ENCODE results near the gene WLS.

The WLS gene

DNA sequence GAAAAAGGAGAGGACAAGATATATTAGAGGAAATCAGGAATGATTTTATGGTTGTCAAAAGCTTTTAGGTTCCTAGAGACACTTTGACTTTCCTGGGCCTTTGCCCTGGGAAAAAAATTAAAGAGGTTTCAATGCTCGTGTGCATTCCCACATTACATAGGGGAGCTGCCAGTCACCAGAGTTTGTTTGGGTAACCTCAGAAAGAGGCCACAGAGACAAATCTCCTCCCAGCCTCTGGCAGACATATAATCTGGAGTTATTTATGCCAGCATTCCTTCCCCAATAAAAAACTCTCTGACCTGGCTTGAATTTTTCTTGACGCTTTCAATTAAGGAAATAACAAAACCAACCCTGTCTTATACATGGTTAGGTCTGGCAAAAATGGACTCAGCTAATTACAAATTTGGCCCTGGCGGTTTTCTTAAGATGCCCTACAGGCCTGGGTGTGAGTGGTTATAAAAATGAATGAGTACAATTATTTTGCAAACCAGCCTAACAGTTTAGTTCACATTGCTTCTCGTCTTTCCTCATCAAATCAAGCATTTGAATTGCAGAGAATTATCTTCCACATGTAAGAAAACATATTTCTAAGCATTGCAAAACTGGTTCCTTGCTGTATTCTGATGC is 63.7 kb downstream of the WLS start:
- Histone ChIP-seq H4K20me1 (ENCODE audit: low read depth, low read length) (no peaks in the 10 kb centered on the region), H3K79me2 (ENCODE audit: insufficient read depth, low read length) (no peaks in the 10 kb centered on the region), H3K9me2 (replicated peaks; ENCODE audit: insufficient read depth, low read length) (no peaks in the 10 kb centered on the region), H3K4me3 (ENCODE audit: insufficient read depth, low read length, poor library complexity, severe bottlenecking) (no peak overlapping the region), H2AFZ (ENCODE audit: low read depth, low read length, severe bottlenecking) (no peak overlapping the region), H3K9me3 (ENCODE audit: insufficient read depth, low read length) (no peaks in the 10 kb centered on the region), H3F3A (ENCODE audit: insufficient read depth) (no peaks in the 10 kb centered on the region), H3K4me2 (ENCODE audit: low read depth, low read length, poor library complexity, severe bottlenecking) (no peak overlapping the region), H3K9ac (ENCODE audit: low read length) (no peak overlapping the region), H3K27me3 (ENCODE audit: low read length) (no peaks in the 10 kb centered on the region), H3K36me3 (ENCODE audit: low read length) (no peaks in the 10 kb centered on the region), H3K27ac (ENCODE audit: low read depth, low read length) (no peak overlapping the region)
- TF ChIP-seq, protein P1, sequence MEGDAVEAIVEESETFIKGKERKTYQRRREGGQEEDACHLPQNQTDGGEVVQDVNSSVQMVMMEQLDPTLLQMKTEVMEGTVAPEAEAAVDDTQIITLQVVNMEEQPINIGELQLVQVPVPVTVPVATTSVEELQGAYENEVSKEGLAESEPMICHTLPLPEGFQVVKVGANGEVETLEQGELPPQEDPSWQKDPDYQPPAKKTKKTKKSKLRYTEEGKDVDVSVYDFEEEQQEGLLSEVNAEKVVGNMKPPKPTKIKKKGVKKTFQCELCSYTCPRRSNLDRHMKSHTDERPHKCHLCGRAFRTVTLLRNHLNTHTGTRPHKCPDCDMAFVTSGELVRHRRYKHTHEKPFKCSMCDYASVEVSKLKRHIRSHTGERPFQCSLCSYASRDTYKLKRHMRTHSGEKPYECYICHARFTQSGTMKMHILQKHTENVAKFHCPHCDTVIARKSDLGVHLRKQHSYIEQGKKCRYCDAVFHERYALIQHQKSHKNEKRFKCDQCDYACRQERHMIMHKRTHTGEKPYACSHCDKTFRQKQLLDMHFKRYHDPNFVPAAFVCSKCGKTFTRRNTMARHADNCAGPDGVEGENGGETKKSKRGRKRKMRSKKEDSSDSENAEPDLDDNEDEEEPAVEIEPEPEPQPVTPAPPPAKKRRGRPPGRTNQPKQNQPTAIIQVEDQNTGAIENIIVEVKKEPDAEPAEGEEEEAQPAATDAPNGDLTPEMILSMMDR (IDR thresholded peaks at IDR 0.05; ENCODE audit: insufficient read depth, low read length, poor library complexity, severe bottlenecking), result no peak
- TF ChIP-seq EZH2phosphoT487 (conservative IDR thresholded peaks at IDR 0.05; ENCODE audit: low read length), result no peak

DNA sequence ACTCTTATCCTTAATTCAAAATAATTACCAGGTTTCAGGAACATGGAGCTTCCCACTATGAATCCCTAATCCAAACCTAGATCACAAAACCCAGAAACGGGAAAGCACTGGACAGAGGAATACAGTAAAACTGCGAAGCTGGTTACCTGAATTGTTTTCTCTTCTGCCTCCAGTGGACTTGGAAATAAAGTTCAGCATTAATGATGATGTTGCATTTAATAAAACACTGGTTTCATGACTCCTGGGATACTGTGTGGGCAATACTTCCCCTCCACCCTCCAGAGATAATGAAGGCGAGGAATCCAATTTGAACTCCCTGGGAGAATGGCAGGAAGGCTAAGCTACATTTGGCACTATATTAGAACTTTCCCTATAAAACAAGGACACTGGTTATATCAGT is 65.1 kb downstream of the WLS start:
- no peaks in the 10 kb centered on the region for H4K20me1 ChIP-seq (ENCODE audit: low read depth, low read length)
- H3K9me3 ChIP-seq (ENCODE audit: insufficient read depth, low read length), result no peaks in the 10 kb centered on the region
- no peaks in the 10 kb centered on the region for H3K79me2 ChIP-seq (ENCODE audit: insufficient read depth, low read length)

DNA sequence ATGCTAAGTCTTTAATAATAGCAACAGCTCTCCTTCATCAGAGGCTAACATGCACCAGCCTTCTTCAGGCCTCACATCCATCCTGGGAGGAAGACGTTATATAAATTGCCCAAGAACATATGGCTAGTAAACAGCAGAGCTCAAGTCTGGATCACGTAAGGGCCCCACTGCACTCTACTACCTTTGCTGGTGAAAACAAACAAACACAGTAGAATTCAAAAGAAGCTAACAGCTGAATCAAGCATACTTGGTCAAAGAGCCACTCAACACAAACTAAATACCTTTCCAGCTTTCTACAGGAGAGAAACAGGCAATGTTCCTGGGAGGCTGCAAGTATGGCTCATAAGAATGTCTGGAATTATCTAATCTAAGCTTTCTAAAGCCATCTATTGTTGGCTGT is 66.0 kb downstream of the WLS start:
- Histone ChIP-seq H3K9me2 (replicated peaks; ENCODE audit: insufficient read depth, low read length) (no peaks in the 10 kb centered on the region), H3K4me3 (ENCODE audit: insufficient read depth, low read length, poor library complexity, severe bottlenecking) (no peak overlapping the region), H3K9me3 (ENCODE audit: insufficient read depth, low read length) (no peaks in the 10 kb centered on the region), H3F3A (ENCODE audit: insufficient read depth) (no peaks in the 10 kb centered on the region), H4K20me1 (ENCODE audit: low read depth, low read length) (no peaks in the 10 kb centered on the region), H3K79me2 (ENCODE audit: insufficient read depth, low read length) (no peaks in the 10 kb centered on the region), H3K4me2 (ENCODE audit: low read depth, low read length, poor library complexity, severe bottlenecking) (no peak overlapping the region), H3K9ac (ENCODE audit: low read length) (no peak overlapping the region), H2AFZ (ENCODE audit: low read depth, low read length, severe bottlenecking) (no peak overlapping the region), H3K27ac (ENCODE audit: low read depth, low read length) (no peak overlapping the region), H3K36me3 (ENCODE audit: low read length) (no peaks in the 10 kb centered on the region), H3K27me3 (ENCODE audit: low read length) (no peaks in the 10 kb centered on the region)
- TF ChIP-seq, protein P1 (IDR thresholded peaks at IDR 0.05; ENCODE audit: insufficient read depth, low read length, poor library complexity, severe bottlenecking), result no peak
- no peak for TF ChIP-seq EZH2phosphoT487 (conservative IDR thresholded peaks at IDR 0.05; ENCODE audit: low read length)

More for the DNA sequence above, 65.1 kb downstream of the WLS start:
- H3K4me3 ChIP-seq (ENCODE audit: insufficient read depth, low read length, poor library complexity, severe bottlenecking), result no peak overlapping the region
- H3K4me2 ChIP-seq (ENCODE audit: low read depth, low read length, poor library complexity, severe bottlenecking), result no peak overlapping the region
- no peak overlapping the region for H2AFZ ChIP-seq (ENCODE audit: low read depth, low read length, severe bottlenecking)
- H3F3A ChIP-seq (ENCODE audit: insufficient read depth), result no peaks in the 10 kb centered on the region
- H3K36me3 ChIP-seq (ENCODE audit: low read length), result no peaks in the 10 kb centered on the region
- H3K27me3 ChIP-seq (ENCODE audit: low read length), result no peaks in the 10 kb centered on the region
- no peak overlapping the region for H3K9ac ChIP-seq (ENCODE audit: low read length)
- H3K27ac ChIP-seq (ENCODE audit: low read depth, low read length), result no peak overlapping the region
- no peak for TF ChIP-seq EZH2phosphoT487 (conservative IDR thresholded peaks at IDR 0.05; ENCODE audit: low read length)
- TF ChIP-seq, protein P1 (IDR thresholded peaks at IDR 0.05; ENCODE audit: insufficient read depth, low read length, poor library complexity, severe bottlenecking), result no peak
- no peaks in the 10 kb centered on the region for H3K9me2 ChIP-seq (replicated peaks; ENCODE audit: insufficient read depth, low read length)

Measured in SU-DHL-6 (cell line).